ENCODE results near the gene MYO16.

DNA sequence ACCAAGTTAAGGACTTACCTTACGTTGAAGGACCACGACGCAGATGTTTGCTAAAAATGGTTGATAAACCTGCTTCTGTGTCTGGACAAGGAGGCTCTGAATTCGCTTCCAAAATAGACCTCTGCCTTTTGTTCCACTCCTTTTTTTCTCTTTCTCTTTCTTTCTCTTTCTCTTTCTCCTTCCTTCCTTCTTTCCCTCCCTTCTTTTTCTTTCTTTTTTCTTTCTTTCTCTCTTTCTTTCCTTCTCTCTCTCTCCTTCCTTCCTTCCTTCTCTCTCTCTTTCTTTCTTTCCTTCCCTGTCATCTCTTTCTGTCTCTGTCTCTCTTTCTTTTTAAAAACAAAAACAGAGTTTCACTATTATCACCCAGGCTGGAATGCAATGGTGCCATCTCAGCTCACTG, 290.7 kb downstream of the MYO16 start:
- no peak for TF ChIP-seq POLR2A (IDR thresholded peaks at IDR 0.05)
- TF ChIP-seq, protein P1, sequence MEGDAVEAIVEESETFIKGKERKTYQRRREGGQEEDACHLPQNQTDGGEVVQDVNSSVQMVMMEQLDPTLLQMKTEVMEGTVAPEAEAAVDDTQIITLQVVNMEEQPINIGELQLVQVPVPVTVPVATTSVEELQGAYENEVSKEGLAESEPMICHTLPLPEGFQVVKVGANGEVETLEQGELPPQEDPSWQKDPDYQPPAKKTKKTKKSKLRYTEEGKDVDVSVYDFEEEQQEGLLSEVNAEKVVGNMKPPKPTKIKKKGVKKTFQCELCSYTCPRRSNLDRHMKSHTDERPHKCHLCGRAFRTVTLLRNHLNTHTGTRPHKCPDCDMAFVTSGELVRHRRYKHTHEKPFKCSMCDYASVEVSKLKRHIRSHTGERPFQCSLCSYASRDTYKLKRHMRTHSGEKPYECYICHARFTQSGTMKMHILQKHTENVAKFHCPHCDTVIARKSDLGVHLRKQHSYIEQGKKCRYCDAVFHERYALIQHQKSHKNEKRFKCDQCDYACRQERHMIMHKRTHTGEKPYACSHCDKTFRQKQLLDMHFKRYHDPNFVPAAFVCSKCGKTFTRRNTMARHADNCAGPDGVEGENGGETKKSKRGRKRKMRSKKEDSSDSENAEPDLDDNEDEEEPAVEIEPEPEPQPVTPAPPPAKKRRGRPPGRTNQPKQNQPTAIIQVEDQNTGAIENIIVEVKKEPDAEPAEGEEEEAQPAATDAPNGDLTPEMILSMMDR (IDR thresholded peaks at IDR 0.05): no peak
- TF ChIP-seq POLR2AphosphoS5 (IDR thresholded peaks at IDR 0.05): no peak

Data from breast epithelium (tissue), 3 donors.